BLaER1 treated with 17β-estradiol and CSF1 and Interleukin-3, amounts not matched to agents 10 nM and 100 nM (cell line): ENCODE measurements around the gene C6orf120.

Source experiments
- H3K27ac ChIP-seq, 11 experiments: shearing (Covaris generic); formaldehyde crosslinking; 2 replicates each; pipeline ENCODE4 v1.8.1; 2022
- H3K27me3 ChIP-seq, 11 experiments: shearing (Covaris generic); formaldehyde crosslinking; 2 replicates each; pipeline ENCODE4 v1.8.1; 2022
- H3K36me3 ChIP-seq, 11 experiments: shearing (Covaris generic); formaldehyde crosslinking; 2 replicates each; pipeline ENCODE4 v1.8.1; 2022
- H3K4me1 ChIP-seq, 10 experiments: shearing (Covaris generic); formaldehyde crosslinking; 2 replicates each; pipeline ENCODE4 v1.8.1; 2022
- H3K4me2 ChIP-seq, 11 experiments: shearing (Covaris generic); formaldehyde crosslinking; 2 replicates each; pipeline ENCODE4 v1.8.1; 2022
- H3K4me3 ChIP-seq, 10 experiments: shearing (Covaris generic); formaldehyde crosslinking; 2 replicates each; pipeline ENCODE4 v1.8.1; 2022
- H3K9ac ChIP-seq, 11 experiments: shearing (Covaris generic); formaldehyde crosslinking; 2 replicates each; pipeline ENCODE4 v1.8.1; 2022
- H3K9me3 ChIP-seq, 11 experiments: shearing (Covaris generic); formaldehyde crosslinking; replicated peaks in 1 of 11; 2 replicates each; pipeline ENCODE4 v1.8.1; 2022
- H4K20me1 ChIP-seq, 11 experiments: shearing (Covaris generic); formaldehyde crosslinking; 2 replicates each; pipeline ENCODE4 v1.8.1; 2022
- Cebpa-rat ChIP-seq, 11 experiments: shearing (Covaris generic); IDR thresholded peaks; 2 replicates each; pipeline ENCODE4 v1.8.1; 2022

Gene C6orf120

GRCh38 chr6:169669889-169670288 is 32.0 kb upstream of the C6orf120 start:
- 0 out of 22 replicates have a peak, but pooled peaks cover 0 to 3% (median 0%) of the 10 kb centered on the region in 11 experiments for H4K20me1 ChIP-seq
- H3K9me3 ChIP-seq, result no peaks in the 10 kb centered on the region; a peak in 1 of 22 replicates
- peaks cover 35 to 70% (median 54%) of the 10 kb centered on the region in 11 experiments; a peak in 21 of 22 replicates for H3K36me3 ChIP-seq
- H3K4me2 ChIP-seq, result peak overlapping the region; percentile 21 to 73 (median 61)
- H3K4me3 ChIP-seq, result no peak overlapping the region
- H3K4me1 ChIP-seq, result peaks cover 11 to 24% (median 21%) of the 10 kb centered on the region in 10 experiments
- peak overlapping the region in 3 of 11 experiments; percentile 10 to 41 (median 13); a peak in 1 of 22 replicates for H3K9ac ChIP-seq
- no peak for TF ChIP-seq Cebpa-rat (IDR thresholded peaks at IDR 0.05)
- peak overlapping the region in 9 of 11 experiments; percentile 30 to 73 (median 53); a peak in 16 of 22 replicates for H3K27ac ChIP-seq
- H3K27me3 ChIP-seq, result no peaks in the 10 kb centered on the region

GRCh38 chr6:169671563-169671962 is 30.4 kb upstream of the C6orf120 start:
- 0 out of 22 replicates have a peak, but pooled peaks cover 0 to under 1% (median 0%) of the 10 kb centered on the region in 11 experiments for H4K20me1 ChIP-seq
- peaks cover 11 to 24% (median 21%) of the 10 kb centered on the region in 10 experiments for H3K4me1 ChIP-seq
- no peak for TF ChIP-seq Cebpa-rat (IDR thresholded peaks at IDR 0.05)
- no peaks in the 10 kb centered on the region; a peak in 1 of 22 replicates for H3K9me3 ChIP-seq
- no peak overlapping the region for H3K27ac ChIP-seq
- H3K36me3 ChIP-seq, result peaks cover 23 to 61% (median 47%) of the 10 kb centered on the region in 11 experiments
- no peak overlapping the region for H3K4me2 ChIP-seq
- H3K9ac ChIP-seq, result no peak overlapping the region
- H3K27me3 ChIP-seq, result no peaks in the 10 kb centered on the region
- no peak overlapping the region for H3K4me3 ChIP-seq

GRCh38 chr6:169675011-169675410 is 26.9 kb upstream of the C6orf120 start:
- Histone ChIP-seq H3K4me3 (no peak overlapping the region), H3K36me3 (peaks cover 17 to 64% (median 47%) of the 10 kb centered on the region in 11 experiments), H3K9me3 (no peaks in the 10 kb centered on the region; a peak in 1 of 22 replicates), H3K9ac (no peak overlapping the region), H3K4me1 (peaks cover 5 to 12% (median 11%) of the 10 kb centered on the region in 10 experiments), H3K4me2 (no peak overlapping the region), H4K20me1 (peaks cover 0 to 4% (median 0%) of the 10 kb centered on the region in 11 experiments; a peak in 1 of 22 replicates), H3K27me3 (no peaks in the 10 kb centered on the region), H3K27ac (no peak overlapping the region)
- no peak for TF ChIP-seq Cebpa-rat (IDR thresholded peaks at IDR 0.05)

GRCh38 chr6:169677096-169677495 is 24.8 kb upstream of the C6orf120 start:
- Histone ChIP-seq H3K27me3 (no peaks in the 10 kb centered on the region), H3K9me3 (peaks cover 10 to 20% (median 15%) of the 10 kb centered on the region in 11 experiments; a peak in 21 of 22 replicates), H4K20me1 (peaks cover 0 to 4% (median 0%) of the 10 kb centered on the region in 11 experiments; a peak in 1 of 22 replicates), H3K9ac (no peak overlapping the region), H3K36me3 (peaks cover 28 to 68% (median 53%) of the 10 kb centered on the region in 11 experiments), H3K4me1 (no peaks in the 10 kb centered on the region), H3K4me3 (no peak overlapping the region), H3K4me2 (no peak overlapping the region), H3K27ac (no peak overlapping the region)
- TF ChIP-seq Cebpa-rat (IDR thresholded peaks at IDR 0.05), result no peak

GRCh38 chr6:169678342-169678741 is 23.6 kb upstream of the C6orf120 start:
- Histone ChIP-seq H3K36me3 (peaks cover 30 to 80% (median 53%) of the 10 kb centered on the region in 11 experiments), H3K27me3 (no peaks in the 10 kb centered on the region), H3K9me3 (peaks cover 10 to 24% (median 18%) of the 10 kb centered on the region in 11 experiments; a peak in 21 of 22 replicates), H3K4me3 (no peak overlapping the region), H3K9ac (no peak overlapping the region), H3K4me1 (no peaks in the 10 kb centered on the region), H3K27ac (no peak overlapping the region), H4K20me1 (peaks cover 0 to 4% (median 0%) of the 10 kb centered on the region in 11 experiments; a peak in 1 of 22 replicates), H3K4me2 (no peak overlapping the region)
- TF ChIP-seq Cebpa-rat (IDR thresholded peaks at IDR 0.05), result no peak

- H3K36me3 ChIP-seq, result peaks cover 61 to 99% (median 80%) of the 10 kb centered on the region in 11 experiments
- no peaks in the 10 kb centered on the region for H4K20me1 ChIP-seq
These were observed 17.9 kb upstream of the C6orf120 start for GRCh38 chr6:169684056-169684455.

GRCh38 chr6:169685860-169686259 is 16.1 kb upstream of the C6orf120 start:
- Histone ChIP-seq H3K4me2 (no peak overlapping the region), H3K36me3 (peaks cover 69 to 94% (median 81%) of the 10 kb centered on the region in 11 experiments), H3K27ac (no peak overlapping the region), H3K9me3 (peaks cover 56 to 79% (median 72%) of the 10 kb centered on the region in 11 experiments), H3K4me3 (0 out of 20 replicates have a peak overlapping the region, but pooled peaks of 1 of the 10 experiments have one; percentile 6), H3K27me3 (no peaks in the 10 kb centered on the region), H4K20me1 (no peaks in the 10 kb centered on the region), H3K4me1 (peaks cover 0 to 5% (median 0%) of the 10 kb centered on the region in 10 experiments; a peak in 1 of 20 replicates), H3K9ac (no peak overlapping the region)
- TF ChIP-seq Cebpa-rat (IDR thresholded peaks at IDR 0.05), result no peak

More at GRCh38 chr6:169684056-169684455, 17.9 kb upstream of the C6orf120 start:
- Histone ChIP-seq H3K4me3 (no peak overlapping the region), H3K4me1 (no peaks in the 10 kb centered on the region), H3K9me3 (peaks cover 43 to 66% (median 54%) of the 10 kb centered on the region in 11 experiments), H3K27me3 (no peaks in the 10 kb centered on the region), H3K27ac (no peak overlapping the region), H3K4me2 (no peak overlapping the region), H3K9ac (no peak overlapping the region)
- TF ChIP-seq Cebpa-rat (IDR thresholded peaks at IDR 0.05), result no peak

GRCh38 chr6:169689287-169689686 is 12.6 kb upstream of the C6orf120 start:
- no peak overlapping the region for H3K4me3 ChIP-seq
- H3K27me3 ChIP-seq, result no peaks in the 10 kb centered on the region
- no peak overlapping the region for H3K9ac ChIP-seq
- H3K36me3 ChIP-seq, result peaks cover 51 to 84% (median 78%) of the 10 kb centered on the region in 11 experiments
- H3K27ac ChIP-seq, result no peak overlapping the region
- H3K4me2 ChIP-seq, result no peak overlapping the region
- H3K4me1 ChIP-seq, result peaks cover 0 to 5% (median 0%) of the 10 kb centered on the region in 10 experiments; a peak in 1 of 20 replicates
- no peaks in the 10 kb centered on the region for H4K20me1 ChIP-seq
- peaks cover 70 to 91% (median 81%) of the 10 kb centered on the region in 11 experiments for H3K9me3 ChIP-seq
- no peak for TF ChIP-seq Cebpa-rat (IDR thresholded peaks at IDR 0.05)

GRCh38 chr6:169691260-169691659 is 10.7 kb upstream of the C6orf120 start:
- no peak overlapping the region for H3K27ac ChIP-seq
- peaks cover 0 to 5% (median 0%) of the 10 kb centered on the region in 10 experiments; a peak in 1 of 20 replicates for H3K4me1 ChIP-seq
- no peak overlapping the region for H3K9ac ChIP-seq
- H4K20me1 ChIP-seq, result no peaks in the 10 kb centered on the region
- peaks cover 54 to 84% (median 76%) of the 10 kb centered on the region in 11 experiments for H3K36me3 ChIP-seq
- no peaks in the 10 kb centered on the region for H3K27me3 ChIP-seq
- no peak for TF ChIP-seq Cebpa-rat (IDR thresholded peaks at IDR 0.05)
- peaks cover 65 to 92% (median 80%) of the 10 kb centered on the region in 11 experiments for H3K9me3 ChIP-seq
- no peak overlapping the region for H3K4me3 ChIP-seq
- no peak overlapping the region for H3K4me2 ChIP-seq
